Measurements from ENCODE around the gene LSM3.

- TF ChIP-seq POLR2A (IDR thresholded peaks at IDR 0.05; ENCODE audit: low read length) = no peak
- no peak for TF ChIP-seq GATA1 (IDR thresholded peaks at IDR 0.05; ENCODE audit: low read depth, low read length)
These were observed 30.3 kb upstream of the LSM3 start for GRCh38 chr3:14148041-14148985.

Measured in erythroblast (primary cell).